HG02798 (cell line): Measurements from ENCODE around the gene PIEZO1.

Experiments
- ATAC-seq: cut with Tn5 transposase; IDR thresholded peaks from one replicate; pipeline ENCODE4 v1.9.1; 2021; ENCODE audit warnings: mild to moderate bottlenecking; ENCODE audit not compliant: unreplicated experiment, poor library complexity

PIEZO1 gene

DNA sequence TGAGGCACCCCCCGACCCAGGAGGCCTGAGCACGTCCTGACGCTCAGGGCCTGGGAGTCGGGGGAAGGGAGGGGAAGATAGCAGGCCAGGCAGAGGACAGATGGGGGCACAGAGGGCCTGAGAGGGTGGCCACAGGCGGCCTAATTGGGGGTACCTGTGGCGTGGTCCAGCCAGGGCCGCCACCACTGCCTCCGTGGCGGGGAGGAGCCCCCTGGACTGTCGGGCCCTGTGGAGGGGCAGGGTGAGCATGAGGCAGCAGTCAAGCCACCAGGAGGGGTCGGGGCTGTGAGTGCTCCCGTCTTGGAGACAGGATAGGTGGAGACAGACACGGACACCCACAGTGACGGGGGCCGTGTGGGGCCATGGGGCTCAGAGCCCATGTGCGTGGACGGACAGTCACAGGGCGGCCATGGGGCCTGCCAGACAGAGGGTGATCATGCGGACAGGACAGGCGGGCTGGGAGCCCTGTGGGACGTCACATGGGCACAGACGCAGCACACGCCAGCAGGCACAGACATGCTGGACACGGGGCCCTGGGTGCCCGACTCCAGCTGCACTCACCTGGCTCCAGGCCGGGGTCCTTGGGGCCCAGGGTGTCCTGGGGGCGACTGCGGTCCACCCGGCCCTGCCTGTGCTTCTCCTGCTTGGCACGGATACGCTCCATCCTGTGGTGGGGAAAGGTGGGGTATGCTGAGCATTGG lies 60.0 kb downstream of the PIEZO1 start:
- no peak for ATAC-seq

DNA sequence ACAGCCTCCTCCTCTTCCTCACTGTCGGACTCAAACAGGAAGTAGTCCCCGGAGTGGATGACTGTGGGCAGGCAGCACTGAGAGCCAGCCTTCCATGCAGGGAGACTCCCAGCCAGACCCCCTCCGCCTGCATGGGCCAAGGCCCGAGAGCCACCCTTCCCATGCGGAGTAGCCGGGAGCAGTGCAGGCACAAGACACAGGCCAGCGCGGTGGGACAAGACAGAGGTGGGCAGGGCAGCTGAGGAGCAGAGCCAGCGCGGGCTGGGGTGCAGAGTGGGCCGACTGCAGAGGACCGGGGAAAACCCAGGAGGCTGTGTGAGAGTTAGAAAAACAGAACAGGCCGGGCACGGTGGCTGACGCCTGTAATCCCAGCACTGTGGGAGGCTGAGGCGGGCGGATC lies 61.1 kb downstream of the PIEZO1 start:
- no peak for ATAC-seq

- no peak for ATAC-seq
These were observed 61.5 kb downstream of the PIEZO1 start for GRCh38 chr16:88723507-88723887.

DNA sequence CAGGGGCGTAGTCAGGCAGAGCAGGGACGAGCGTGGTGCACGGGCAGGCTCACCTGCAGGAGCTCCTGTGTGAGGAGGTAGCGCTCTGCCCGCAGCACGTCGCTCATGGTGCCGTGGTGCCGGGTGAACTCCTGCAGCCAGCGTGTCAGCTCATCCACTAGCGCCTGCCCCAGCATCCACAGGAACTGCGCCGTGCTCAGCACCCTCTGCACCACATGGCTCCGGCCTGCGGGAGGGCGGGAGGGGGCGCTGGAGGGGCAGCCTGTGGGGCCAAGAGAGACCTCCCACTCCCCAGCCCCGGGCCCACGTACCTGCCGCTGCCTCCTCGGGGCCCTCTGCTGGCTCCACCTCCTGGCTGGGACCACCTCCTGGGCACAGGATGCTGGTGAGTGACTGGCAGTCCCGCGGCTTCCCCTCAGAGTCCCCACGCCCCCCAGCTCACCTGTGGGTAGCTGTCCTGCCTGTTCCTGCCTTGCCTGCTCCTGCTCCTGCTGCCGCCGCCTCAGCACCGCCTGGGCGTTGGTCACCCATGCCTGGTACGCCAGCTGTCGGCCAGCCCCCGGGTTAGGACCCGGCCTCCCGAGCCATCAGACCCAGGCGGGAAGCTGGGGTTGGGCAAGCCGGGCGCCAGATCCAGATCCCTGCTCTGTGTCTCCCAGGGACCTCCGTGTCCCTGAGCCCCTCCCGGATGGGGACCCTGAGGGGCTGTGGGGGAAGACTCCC lies 62.1 kb downstream of the PIEZO1 start:
- no peak for ATAC-seq

- no peak for ATAC-seq
These were observed 62.9 kb downstream of the PIEZO1 start for GRCh38 chr16:88721815-88722755.

- ATAC-seq = no peak
These were observed 63.8 kb downstream of the PIEZO1 start for GRCh38 chr16:88721236-88721635.

DNA sequence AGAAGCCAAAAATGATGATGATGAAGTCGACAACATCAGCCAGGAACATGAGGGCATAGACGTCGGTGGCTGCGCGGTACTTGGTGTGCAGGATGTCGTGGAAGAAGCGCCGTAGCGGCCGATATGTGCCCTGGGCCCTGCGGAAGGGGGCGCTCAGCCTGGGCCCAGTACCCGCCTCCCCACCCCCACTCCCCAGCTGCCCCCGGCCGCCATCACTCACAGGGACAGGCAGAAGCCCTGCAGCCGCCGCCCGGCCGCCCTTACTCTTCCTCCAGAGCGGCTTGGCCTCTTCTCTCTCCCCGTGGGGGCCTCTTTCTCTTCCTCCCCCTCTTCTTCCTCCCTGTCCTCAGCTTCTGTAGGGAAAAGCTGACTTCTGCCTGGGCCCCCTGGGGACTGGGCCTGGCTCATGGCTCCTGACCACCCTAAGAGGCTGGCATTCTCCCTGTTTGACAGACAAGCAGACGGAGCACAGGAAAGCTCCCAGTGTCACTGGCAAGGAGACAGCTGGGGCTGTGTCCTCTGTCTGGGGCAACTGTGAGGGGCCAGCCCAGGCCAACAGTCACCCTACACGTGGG lies 64.5 kb downstream of the PIEZO1 start:
- no peak for ATAC-seq

GRCh38 chr16:88719933-88720296 lies 65.1 kb downstream of the PIEZO1 start:
- no peak for ATAC-seq

GRCh38 chr16:88719267-88719932 lies 65.6 kb downstream of the PIEZO1 start:
- ATAC-seq = no peak

DNA sequence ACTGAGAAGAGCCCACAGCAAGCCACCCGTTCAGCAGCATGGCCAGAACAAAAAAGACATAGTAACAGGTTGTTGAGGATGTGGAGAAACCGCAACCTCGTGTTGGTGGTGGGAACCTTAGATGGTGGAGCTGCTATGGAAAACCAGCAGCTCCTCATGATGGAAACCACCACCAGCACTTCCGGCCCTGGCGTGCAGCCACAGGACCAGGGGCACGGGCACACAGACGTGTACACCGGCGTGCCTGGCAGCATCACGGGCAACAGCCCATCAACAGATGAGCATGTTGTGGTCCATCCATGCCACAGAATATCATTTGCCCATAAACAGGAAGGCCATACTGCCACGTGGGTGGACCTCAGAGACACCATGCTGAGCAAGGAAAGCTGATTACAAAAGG lies 66.8 kb downstream of the PIEZO1 start:
- no peak for ATAC-seq

- ATAC-seq = no peak
These were observed 68.4 kb downstream of the PIEZO1 start for GRCh38 chr16:88716601-88717001.

DNA sequence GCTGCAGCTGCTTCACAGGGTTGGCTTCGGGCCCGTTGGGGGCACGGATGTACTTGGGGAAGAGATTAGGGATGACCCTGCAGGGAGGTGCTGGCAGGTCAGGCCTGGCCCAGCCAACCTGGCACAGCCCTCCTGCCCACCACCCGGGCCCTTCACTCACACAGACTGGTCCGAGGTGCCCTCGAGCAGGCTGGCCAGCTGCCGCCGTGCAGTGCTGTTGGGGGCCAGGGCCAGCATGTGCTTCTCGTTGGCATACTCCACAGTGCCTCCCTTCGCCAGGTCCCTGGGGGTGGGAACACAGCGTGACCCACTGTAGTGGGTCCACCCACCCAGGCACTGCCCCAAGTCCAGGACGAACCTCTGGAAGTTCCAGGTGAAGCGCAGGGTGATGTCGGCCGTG lies 68.8 kb downstream of the PIEZO1 start:
- ATAC-seq = no peak

GRCh38 chr16:88715312-88716190 lies 69.5 kb downstream of the PIEZO1 start:
- no peak for ATAC-seq

DNA sequence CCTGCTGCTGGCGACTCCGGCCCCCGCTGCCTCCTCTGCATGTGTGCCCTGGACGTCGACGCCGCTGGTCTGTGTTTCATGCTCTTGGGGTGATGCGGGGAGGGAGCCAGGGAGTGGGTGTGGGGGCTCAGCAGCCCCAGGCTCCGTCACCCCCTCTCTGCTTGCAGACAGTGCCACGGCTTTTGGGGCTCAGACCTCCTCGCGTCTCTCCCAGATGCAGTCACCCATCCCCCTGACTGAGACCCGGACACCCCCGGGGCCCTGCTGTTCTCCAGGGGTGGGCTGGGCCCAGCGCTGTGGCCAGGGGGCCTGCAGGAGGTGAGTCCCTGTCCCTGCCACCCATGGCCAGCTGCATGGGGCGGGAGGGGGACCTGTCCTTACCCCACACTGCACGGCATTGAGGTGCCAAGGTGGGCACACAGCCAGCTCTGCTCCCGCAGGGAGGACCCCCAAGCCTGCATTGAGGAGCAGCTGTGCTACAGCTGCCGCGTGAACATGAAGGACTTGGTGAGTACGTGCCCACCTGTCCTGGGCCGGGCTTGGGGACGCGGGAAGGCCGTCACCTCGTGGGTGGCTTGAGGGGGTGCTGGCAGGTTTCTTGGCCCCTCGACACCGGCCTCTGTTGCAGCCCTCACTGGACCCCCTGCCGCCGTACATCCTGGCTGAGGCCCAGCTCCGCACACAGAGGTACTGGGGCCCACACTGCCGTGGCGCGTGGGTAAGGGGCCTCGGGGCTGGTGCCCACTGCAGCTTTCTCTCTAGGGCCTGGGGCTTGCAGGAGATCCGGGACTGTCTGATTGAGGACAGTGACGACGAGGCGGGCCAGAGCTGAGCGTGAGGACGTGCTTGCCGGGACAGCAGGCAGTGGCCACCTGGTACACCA lies 70.4 kb downstream of the PIEZO1 start:
- ATAC-seq = no peak

DNA sequence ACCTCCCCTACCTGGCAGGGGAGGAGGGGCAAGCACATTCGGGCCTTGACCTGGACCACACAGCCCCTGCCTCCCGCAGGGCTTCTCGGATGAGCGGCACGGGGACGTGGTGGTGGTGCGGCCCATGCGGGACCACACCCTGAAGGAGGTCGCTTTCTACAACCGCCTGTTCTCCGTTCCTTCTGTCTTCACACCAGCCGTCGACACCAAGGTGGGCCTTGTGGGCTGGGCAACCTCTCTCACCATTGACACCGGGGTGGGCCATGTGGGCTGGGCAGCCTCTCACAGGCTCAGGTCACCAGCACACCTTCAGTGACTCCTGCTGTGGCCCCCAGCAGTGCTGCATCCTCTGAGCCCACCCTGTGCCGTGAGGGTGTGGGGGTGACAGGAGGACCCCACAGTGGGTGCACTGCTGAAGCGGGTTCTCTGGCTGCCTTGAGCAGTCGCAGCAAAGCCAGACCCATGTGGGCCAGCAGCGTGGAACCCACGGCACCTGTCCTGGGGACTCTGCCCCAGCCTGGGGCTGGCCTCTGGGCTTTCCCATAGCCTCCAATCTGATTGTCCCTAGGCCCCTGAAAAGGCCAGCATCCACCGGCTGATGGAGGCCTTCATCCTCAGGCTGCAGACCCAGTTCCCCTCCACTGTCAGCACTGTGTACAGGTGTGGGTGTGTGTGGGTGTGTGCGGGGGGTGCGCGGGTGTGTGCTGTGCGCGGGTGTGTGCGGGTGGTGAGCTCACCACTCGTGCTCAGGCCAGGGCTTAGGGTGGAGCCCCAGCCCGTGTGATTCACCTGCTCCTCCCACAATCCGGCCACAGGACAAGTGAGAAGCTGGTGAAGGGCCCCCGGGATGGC lies 71.2 kb downstream of the PIEZO1 start:
- ATAC-seq = no peak

- no peak for ATAC-seq
These were observed 72.0 kb downstream of the PIEZO1 start for GRCh38 chr16:88713054-88713453.

- ATAC-seq = no peak
These were observed 72.5 kb downstream of the PIEZO1 start for GRCh38 chr16:88712362-88712979.
